K562 (cell line): ENCODE data around the gene NUP35. TPM values are rescaled to one million over a fixed set of nuclear protein-coding genes. Genes with fewer than 3 reads are reported as not detected.

Experiments
- CBFB ChIP-seq: sonication (generic); formaldehyde crosslinking; IDR thresholded peaks from 2 replicates; pipeline ENCODE4 v1.4.0; 2020; ENCODE audit warnings: mild to moderate bottlenecking, missing genetic modification reagents
- CEBPG ChIP-seq, 3 experiments: fragments of 200-800 bp in 1 of 3; sonication (Bioruptor generic) in 1 of 3; sonication (generic) in 1 of 3; formaldehyde crosslinking in 1 of 3; IDR thresholded peaks in 2 of 3; conservative IDR thresholded peaks in 1 of 3; 2 replicates each; pipeline versions ENCODE4 v1.6.1 to v1.8.0; 2016 to 2022; ENCODE audit warnings: missing compliant biosample characterization in 2 of 3, missing genetic modification characterization in 2 of 3, mild to moderate bottlenecking in 1 of 3, missing genetic modification reagents in 1 of 3
- COPS2 ChIP-seq: fragments of 450-650 bp; conservative IDR thresholded peaks from 2 replicates; pipeline ENCODE4 v1.6.1; 2016; ENCODE audit warnings: mild to moderate bottlenecking, moderate library complexity
- FOS ChIP-seq: IDR thresholded peaks from 3 replicates; pipeline ENCODE4 v1.6.1; 2011; ENCODE audit not compliant: insufficient read length; ENCODE audit errors: extremely low read depth
- FOXP1 ChIP-seq: sonication (generic); formaldehyde crosslinking; IDR thresholded peaks from 2 replicates; pipeline ENCODE4 v1.8.0; 2022; ENCODE audit warnings: mild to moderate bottlenecking, missing genetic modification reagents
- MEF2D ChIP-seq: conservative IDR thresholded peaks from 2 replicates; pipeline ENCODE4 v1.6.1; 2016; ENCODE audit warnings: low read depth, missing genetic modification characterization, missing compliant biosample characterization
- MTF1 ChIP-seq: fragments of 250-450 bp; sonication (Bioruptor Pico); IDR thresholded peaks from 2 replicates; pipeline ENCODE4 v1.9.0; 2021; ENCODE audit warnings: moderate library complexity, mild to moderate bottlenecking, inconsistent platforms, borderline replicate concordance
- POLR2AphosphoS2 ChIP-seq: IDR thresholded peaks from 2 replicates; pipeline ENCODE4 v1.6.1; 2012; ENCODE audit warnings: low read length, improper control_type of control experiment
- ZNF143 ChIP-seq: sonication (generic); formaldehyde crosslinking; IDR thresholded peaks from 2 replicates; pipeline ENCODE4 v1.9.0; 2022; ENCODE audit warnings: mild to moderate bottlenecking, missing genetic modification reagents
- ZZZ3 ChIP-seq: fragments of 450-650 bp; IDR thresholded peaks from 2 replicates; pipeline ENCODE4 v1.6.1; 2016; ENCODE audit warnings: antibody characterized with exemption, mild to moderate bottlenecking, moderate library complexity
- polyA plus RNA-seq, 8 experiments: library from polyadenylated mRNA; depleted of rRNA in 4 of 8; stranded (reverse) in 5 of 8; unstranded in 3 of 8; fragments of >200 nt; fragmentation: Nextera tagmentation in 2 of 8; fragmentation: Illumina TruSeq in 1 of 8; extraction: Ambion mirVana in 2 of 8; extraction: Trizol in 1 of 8; gene quantifications; 2 replicates each; pipeline versions ENCODE4 v1.2.1 to v1.2.3, GENCODE V29; 2011 to 2014; ENCODE audit warnings: inconsistent platforms in 1 of 8, missing spikeins in 1 of 8
- total RNA-seq, 7 experiments: library from RNA; depleted of rRNA in 6 of 7; stranded (reverse); fragments of >200 nt in 6 of 7; fragmentation: Illumina TruSeq in 2 of 7; extraction: Trizol in 2 of 7; gene quantifications; 2 replicates each; pipeline versions ENCODE4 v1.2.1 to v1.2.3, GENCODE V29; 2011 to 2021; ENCODE audit warnings: low replicate concordance in 1 of 7
- TF ChIP-seq, protein P1 (sequence below): IDR thresholded peaks from 3 replicates; pipeline ENCODE4 v1.6.1; 2011; ENCODE audit warnings: borderline replicate concordance, mild to moderate bottlenecking, moderate library complexity; ENCODE audit not compliant: insufficient read length; ENCODE audit errors: extremely low read depth
- TF ChIP-seq, protein P2 (sequence below): fragments of 450-650 bp; IDR thresholded peaks from 2 replicates; pipeline ENCODE4 v1.6.1; 2016; ENCODE audit warnings: missing biosample characterization, missing genetic modification characterization
- TF ChIP-seq, protein P3 (sequence below): sonication (generic); formaldehyde crosslinking; IDR thresholded peaks from 2 replicates; pipeline ENCODE4 v1.8.1; 2022; ENCODE audit warnings: missing genetic modification reagents
- TF ChIP-seq, protein P4 (sequence below): fragments of 150-350 bp; conservative IDR thresholded peaks from 2 replicates; pipeline ENCODE4 v1.6.1; 2014; ENCODE audit warnings: low read length
- TF ChIP-seq, protein P5 (sequence below): fragments of 450-650 bp; IDR thresholded peaks from 2 replicates; pipeline ENCODE4 v1.6.1; 2017; ENCODE audit warnings: mild to moderate bottlenecking, moderate library complexity
- TF ChIP-seq, protein P6 (sequence below): fragments of 250-450 bp; sonication (Bioruptor Pico); IDR thresholded peaks from 2 replicates; pipeline ENCODE4 v1.8.0; 2022; ENCODE audit warnings: moderate library complexity, mild to moderate bottlenecking, inconsistent platforms

Gene NUP35
- total and polyA plus RNA-seq, 9 of the 15 experiments (the other 6 are each of a cell fraction or from before 2014, with no cell fraction given): 24.5 to 78.2 (median 51.1) TPM

DNA sequence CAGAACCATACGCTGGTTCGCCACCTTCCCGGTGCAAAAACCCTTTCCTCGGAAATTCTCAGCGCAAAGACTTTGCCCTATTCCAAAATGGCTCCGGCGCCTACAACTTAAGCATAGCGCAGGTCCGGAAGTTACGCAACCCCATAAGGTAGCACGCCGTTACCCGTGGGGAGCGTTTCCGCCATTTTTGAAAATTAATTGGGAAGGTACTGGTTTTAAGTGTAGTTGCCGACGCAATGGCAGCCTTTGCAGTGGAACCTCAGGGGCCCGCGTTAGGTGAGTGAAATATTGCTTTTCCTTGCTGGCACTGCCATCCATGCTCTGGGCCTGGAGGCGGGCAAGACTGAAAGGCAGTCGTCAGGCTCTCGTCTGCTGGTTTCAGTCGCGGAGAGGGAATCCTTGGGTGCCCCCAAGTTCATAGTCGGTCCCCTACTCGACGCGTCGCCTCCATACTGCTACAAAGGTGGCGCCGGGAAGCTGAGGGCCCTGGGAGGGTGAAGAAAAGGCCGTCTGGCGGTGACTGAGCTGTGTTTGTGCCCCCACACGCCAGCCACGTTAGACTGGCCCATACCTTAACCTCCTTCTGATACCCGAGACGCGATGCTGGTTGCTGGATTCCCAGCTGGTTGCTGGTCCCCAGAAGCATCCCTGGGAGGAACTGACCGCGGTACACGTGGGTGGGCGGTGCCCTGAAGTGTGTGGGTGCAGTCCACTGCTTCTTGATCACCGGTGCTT lies at the start of gene NUP35 (continued):
- TF ChIP-seq, protein P1, sequence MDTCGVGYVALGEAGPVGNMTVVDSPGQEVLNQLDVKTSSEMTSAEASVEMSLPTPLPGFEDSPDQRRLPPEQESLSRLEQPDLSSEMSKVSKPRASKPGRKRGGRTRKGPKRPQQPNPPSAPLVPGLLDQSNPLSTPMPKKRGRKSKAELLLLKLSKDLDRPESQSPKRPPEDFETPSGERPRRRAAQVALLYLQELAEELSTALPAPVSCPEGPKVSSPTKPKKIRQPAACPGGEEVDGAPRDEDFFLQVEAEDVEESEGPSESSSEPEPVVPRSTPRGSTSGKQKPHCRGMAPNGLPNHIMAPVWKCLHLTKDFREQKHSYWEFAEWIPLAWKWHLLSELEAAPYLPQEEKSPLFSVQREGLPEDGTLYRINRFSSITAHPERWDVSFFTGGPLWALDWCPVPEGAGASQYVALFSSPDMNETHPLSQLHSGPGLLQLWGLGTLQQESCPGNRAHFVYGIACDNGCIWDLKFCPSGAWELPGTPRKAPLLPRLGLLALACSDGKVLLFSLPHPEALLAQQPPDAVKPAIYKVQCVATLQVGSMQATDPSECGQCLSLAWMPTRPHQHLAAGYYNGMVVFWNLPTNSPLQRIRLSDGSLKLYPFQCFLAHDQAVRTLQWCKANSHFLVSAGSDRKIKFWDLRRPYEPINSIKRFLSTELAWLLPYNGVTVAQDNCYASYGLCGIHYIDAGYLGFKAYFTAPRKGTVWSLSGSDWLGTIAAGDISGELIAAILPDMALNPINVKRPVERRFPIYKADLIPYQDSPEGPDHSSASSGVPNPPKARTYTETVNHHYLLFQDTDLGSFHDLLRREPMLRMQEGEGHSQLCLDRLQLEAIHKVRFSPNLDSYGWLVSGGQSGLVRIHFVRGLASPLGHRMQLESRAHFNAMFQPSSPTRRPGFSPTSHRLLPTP: no peak
- no peak for TF ChIP-seq MTF1 (CRISPR knock-in tag)
- no peak for TF ChIP-seq COPS2
- no peak for TF ChIP-seq ZNF143 (CRISPR knock-in tag)
- TF ChIP-seq, protein P2, sequence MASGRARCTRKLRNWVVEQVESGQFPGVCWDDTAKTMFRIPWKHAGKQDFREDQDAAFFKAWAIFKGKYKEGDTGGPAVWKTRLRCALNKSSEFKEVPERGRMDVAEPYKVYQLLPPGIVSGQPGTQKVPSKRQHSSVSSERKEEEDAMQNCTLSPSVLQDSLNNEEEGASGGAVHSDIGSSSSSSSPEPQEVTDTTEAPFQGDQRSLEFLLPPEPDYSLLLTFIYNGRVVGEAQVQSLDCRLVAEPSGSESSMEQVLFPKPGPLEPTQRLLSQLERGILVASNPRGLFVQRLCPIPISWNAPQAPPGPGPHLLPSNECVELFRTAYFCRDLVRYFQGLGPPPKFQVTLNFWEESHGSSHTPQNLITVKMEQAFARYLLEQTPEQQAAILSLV: peak; percentile 96
- TF ChIP-seq ZZZ3: no peak
- TF ChIP-seq, protein P3, sequence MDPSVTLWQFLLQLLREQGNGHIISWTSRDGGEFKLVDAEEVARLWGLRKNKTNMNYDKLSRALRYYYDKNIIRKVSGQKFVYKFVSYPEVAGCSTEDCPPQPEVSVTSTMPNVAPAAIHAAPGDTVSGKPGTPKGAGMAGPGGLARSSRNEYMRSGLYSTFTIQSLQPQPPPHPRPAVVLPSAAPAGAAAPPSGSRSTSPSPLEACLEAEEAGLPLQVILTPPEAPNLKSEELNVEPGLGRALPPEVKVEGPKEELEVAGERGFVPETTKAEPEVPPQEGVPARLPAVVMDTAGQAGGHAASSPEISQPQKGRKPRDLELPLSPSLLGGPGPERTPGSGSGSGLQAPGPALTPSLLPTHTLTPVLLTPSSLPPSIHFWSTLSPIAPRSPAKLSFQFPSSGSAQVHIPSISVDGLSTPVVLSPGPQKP (CRISPR knock-in tag): no peak
- TF ChIP-seq FOS: no peak
- TF ChIP-seq POLR2AphosphoS2: no peak
- TF ChIP-seq, protein P4, sequence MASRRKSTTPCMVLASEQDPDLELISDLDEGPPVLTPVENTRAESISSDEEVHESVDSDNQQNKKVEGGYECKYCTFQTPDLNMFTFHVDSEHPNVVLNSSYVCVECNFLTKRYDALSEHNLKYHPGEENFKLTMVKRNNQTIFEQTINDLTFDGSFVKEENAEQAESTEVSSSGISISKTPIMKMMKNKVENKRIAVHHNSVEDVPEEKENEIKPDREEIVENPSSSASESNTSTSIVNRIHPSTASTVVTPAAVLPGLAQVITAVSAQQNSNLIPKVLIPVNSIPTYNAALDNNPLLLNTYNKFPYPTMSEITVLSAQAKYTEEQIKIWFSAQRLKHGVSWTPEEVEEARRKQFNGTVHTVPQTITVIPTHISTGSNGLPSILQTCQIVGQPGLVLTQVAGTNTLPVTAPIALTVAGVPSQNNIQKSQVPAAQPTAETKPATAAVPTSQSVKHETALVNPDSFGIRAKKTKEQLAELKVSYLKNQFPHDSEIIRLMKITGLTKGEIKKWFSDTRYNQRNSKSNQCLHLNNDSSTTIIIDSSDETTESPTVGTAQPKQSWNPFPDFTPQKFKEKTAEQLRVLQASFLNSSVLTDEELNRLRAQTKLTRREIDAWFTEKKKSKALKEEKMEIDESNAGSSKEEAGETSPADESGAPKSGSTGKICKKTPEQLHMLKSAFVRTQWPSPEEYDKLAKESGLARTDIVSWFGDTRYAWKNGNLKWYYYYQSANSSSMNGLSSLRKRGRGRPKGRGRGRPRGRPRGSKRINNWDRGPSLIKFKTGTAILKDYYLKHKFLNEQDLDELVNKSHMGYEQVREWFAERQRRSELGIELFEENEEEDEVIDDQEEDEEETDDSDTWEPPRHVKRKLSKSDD: no peak
- TF ChIP-seq, protein P5, sequence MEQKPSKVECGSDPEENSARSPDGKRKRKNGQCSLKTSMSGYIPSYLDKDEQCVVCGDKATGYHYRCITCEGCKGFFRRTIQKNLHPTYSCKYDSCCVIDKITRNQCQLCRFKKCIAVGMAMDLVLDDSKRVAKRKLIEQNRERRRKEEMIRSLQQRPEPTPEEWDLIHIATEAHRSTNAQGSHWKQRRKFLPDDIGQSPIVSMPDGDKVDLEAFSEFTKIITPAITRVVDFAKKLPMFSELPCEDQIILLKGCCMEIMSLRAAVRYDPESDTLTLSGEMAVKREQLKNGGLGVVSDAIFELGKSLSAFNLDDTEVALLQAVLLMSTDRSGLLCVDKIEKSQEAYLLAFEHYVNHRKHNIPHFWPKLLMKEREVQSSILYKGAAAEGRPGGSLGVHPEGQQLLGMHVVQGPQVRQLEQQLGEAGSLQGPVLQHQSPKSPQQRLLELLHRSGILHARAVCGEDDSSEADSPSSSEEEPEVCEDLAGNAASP: no peak
- TF ChIP-seq CBFB (CRISPR knock-in tag): no peak
- TF ChIP-seq FOXP1 (CRISPR knock-in tag): 0 out of 2 replicates have a peak, but pooled peaks have one; percentile 38
- no peak for TF ChIP-seq MEF2D (tag)
- TF ChIP-seq, protein P6, sequence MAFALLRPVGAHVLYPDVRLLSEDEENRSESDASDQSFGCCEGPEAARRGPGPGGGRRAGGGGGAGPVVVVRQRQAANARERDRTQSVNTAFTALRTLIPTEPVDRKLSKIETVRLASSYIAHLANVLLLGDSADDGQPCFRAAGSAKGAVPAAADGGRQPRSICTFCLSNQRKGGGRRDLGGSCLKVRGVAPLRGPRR (CRISPR knock-in tag): no peak
- peak; percentile 99 for TF ChIP-seq CEBPG (CRISPR knock-in tag; IDR thresholded peaks at IDR 0.05)
- TF ChIP-seq CEBPG (tag; conservative IDR thresholded peaks at IDR 0.05 in 1 of 2, IDR thresholded peaks at IDR 0.05 in 1 of 2): peak; percentile 100
